Measurements from ENCODE around the gene MLH3. TPM values are rescaled to one million over a fixed set of nuclear protein-coding genes. Genes with fewer than 3 reads are reported as not detected.

Gene MLH3
- total and polyA plus RNA-seq, 2 of the 13 experiments (the other 11 are each of a cell fraction or from before 2014, with no cell fraction given) = 14.4 to 24.8 TPM

DNA sequence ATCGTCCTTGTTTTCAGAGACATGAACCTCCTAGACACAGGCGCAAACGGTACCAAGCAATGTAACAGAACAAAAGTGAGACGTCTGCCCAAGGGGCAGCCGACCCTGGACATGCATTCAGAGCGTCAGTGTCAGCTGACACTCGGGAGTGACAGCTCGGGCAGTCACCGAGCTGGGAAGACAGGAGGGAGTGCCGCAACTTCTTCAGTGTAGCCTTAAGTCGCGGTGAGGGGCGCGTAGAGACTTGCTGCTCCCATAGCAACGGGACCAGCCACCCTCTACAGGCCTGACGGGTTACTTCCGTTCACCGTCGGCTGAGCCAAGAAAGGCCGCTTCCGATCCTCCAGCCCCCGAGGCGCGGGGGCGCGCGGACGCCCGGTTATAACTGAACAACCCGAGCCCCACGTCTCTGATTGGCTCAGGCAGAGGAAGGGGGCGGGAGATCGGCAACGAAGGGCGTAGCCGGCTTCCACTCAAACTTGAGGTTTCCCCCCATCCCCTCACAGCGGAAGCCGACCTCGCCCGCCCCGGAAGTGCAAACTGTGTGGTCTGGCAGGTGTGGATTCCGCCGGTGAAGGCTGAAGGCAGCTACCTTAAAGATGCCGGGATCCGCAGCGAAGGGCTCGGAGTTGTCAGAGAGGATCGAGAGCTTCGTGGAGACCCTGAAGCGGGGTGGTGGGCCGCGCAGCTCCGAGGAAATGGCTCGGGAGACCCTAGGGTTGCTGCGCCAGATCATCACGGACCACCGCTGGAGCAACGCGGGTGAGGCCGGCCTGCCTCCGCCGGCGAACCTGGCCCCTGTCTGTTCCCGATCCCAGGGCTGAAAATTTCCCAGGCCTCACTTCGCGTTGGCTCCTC is 48.6 kb downstream of the MLH3 start, which contains the start of gene EIF2B2 (continued):
- no peak for TF ChIP-seq DMTF1 (CRISPR knock-in tag; IDR thresholded peaks at IDR 0.05)
- TF ChIP-seq NFE2L1 (CRISPR knock-in tag; IDR thresholded peaks at IDR 0.05; ENCODE audit: borderline replicate concordance) = no peak
- peak; percentile 86 for TF ChIP-seq ZFX (CRISPR knock-in tag; IDR thresholded peaks at IDR 0.05; ENCODE audit: low read depth)
- TF ChIP-seq MIXL1 (CRISPR knock-in tag; IDR thresholded peaks at IDR 0.05) = 0 out of 2 replicates have a peak, but pooled peaks have one; percentile 27
- TF ChIP-seq ZFP62 (CRISPR knock-in tag; IDR thresholded peaks at IDR 0.05) = 0 out of 2 replicates have a peak, but pooled peaks have one; percentile 72
- no peak for TF ChIP-seq SMARCC2 (IDR thresholded peaks at IDR 0.05)
- TF ChIP-seq, protein P1, sequence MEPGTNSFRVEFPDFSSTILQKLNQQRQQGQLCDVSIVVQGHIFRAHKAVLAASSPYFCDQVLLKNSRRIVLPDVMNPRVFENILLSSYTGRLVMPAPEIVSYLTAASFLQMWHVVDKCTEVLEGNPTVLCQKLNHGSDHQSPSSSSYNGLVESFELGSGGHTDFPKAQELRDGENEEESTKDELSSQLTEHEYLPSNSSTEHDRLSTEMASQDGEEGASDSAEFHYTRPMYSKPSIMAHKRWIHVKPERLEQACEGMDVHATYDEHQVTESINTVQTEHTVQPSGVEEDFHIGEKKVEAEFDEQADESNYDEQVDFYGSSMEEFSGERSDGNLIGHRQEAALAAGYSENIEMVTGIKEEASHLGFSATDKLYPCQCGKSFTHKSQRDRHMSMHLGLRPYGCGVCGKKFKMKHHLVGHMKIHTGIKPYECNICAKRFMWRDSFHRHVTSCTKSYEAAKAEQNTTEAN (CRISPR knock-in tag; conservative IDR thresholded peaks at IDR 0.05) = peak; percentile 63; the same call in 1 of the 2 replicates
- TF ChIP-seq GFI1 (CRISPR knock-in tag; IDR thresholded peaks at IDR 0.05; ENCODE audit: borderline replicate concordance) = 0 out of 2 replicates have a peak, but pooled peaks have one; percentile 29
- peak; percentile 77 for TF ChIP-seq YEATS4 (CRISPR knock-in tag; IDR thresholded peaks at IDR 0.05; ENCODE audit: borderline replicate concordance)
- TF ChIP-seq ZNF101 (CRISPR knock-in tag; IDR thresholded peaks at IDR 0.05; ENCODE audit: borderline replicate concordance, low read depth) = no peak
- TF ChIP-seq, protein P2, sequence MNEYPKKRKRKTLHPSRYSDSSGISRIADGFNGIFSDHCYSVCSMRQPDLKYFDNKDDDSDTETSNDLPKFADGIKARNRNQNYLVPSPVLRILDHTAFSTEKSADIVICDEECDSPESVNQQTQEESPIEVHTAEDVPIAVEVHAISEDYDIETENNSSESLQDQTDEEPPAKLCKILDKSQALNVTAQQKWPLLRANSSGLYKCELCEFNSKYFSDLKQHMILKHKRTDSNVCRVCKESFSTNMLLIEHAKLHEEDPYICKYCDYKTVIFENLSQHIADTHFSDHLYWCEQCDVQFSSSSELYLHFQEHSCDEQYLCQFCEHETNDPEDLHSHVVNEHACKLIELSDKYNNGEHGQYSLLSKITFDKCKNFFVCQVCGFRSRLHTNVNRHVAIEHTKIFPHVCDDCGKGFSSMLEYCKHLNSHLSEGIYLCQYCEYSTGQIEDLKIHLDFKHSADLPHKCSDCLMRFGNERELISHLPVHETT (CRISPR knock-in tag; conservative IDR thresholded peaks at IDR 0.05) = peak; percentile 77; the same call in 1 of the 2 replicates
- TF ChIP-seq KLF9 (CRISPR knock-in tag; IDR thresholded peaks at IDR 0.05; ENCODE audit: low read depth) = no peak
- peak; percentile 77; the same call in 1 of the 2 replicates for TF ChIP-seq ZNF124 (CRISPR knock-in tag; IDR thresholded peaks at IDR 0.05)
- TF ChIP-seq, protein P3, sequence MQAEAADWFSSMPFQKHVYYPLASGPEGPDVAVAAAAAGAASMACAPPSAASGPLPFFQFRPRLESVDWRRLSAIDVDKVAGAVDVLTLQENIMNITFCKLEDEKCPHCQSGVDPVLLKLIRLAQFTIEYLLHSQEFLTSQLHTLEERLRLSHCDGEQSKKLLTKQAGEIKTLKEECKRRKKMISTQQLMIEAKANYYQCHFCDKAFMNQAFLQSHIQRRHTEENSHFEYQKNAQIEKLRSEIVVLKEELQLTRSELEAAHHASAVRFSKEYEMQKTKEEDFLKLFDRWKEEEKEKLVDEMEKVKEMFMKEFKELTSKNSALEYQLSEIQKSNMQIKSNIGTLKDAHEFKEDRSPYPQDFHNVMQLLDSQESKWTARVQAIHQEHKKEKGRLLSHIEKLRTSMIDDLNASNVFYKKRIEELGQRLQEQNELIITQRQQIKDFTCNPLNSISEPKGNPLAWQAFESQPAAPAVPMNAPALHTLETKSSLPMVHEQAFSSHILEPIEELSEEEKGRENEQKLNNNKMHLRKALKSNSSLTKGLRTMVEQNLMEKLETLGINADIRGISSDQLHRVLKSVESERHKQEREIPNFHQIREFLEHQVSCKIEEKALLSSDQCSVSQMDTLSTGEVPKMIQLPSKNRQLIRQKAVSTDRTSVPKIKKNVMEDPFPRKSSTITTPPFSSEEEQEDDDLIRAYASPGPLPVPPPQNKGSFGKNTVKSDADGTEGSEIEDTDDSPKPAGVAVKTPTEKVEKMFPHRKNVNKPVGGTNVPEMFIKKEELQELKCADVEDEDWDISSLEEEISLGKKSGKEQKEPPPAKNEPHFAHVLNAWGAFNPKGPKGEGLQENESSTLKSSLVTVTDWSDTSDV (CRISPR knock-in tag; IDR thresholded peaks at IDR 0.05) = no peak; the same call in 1 of the 2 replicates
- TF ChIP-seq, protein P4, sequence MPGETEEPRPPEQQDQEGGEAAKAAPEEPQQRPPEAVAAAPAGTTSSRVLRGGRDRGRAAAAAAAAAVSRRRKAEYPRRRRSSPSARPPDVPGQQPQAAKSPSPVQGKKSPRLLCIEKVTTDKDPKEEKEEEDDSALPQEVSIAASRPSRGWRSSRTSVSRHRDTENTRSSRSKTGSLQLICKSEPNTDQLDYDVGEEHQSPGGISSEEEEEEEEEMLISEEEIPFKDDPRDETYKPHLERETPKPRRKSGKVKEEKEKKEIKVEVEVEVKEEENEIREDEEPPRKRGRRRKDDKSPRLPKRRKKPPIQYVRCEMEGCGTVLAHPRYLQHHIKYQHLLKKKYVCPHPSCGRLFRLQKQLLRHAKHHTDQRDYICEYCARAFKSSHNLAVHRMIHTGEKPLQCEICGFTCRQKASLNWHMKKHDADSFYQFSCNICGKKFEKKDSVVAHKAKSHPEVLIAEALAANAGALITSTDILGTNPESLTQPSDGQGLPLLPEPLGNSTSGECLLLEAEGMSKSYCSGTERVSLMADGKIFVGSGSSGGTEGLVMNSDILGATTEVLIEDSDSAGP (CRISPR knock-in tag; IDR thresholded peaks at IDR 0.05; ENCODE audit: borderline replicate concordance) = peak; percentile 85; the same call in 1 of the 2 replicates
- TF ChIP-seq, protein P5, sequence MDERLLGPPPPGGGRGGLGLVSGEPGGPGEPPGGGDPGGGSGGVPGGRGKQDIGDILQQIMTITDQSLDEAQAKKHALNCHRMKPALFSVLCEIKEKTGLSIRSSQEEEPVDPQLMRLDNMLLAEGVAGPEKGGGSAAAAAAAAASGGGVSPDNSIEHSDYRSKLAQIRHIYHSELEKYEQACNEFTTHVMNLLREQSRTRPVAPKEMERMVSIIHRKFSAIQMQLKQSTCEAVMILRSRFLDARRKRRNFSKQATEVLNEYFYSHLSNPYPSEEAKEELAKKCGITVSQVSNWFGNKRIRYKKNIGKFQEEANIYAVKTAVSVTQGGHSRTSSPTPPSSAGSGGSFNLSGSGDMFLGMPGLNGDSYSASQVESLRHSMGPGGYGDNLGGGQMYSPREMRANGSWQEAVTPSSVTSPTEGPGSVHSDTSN (CRISPR knock-in tag; IDR thresholded peaks at IDR 0.05) = peak; percentile 85
- no peak; the same call in 1 of the 2 replicates for TF ChIP-seq ZNF317 (CRISPR knock-in tag; IDR thresholded peaks at IDR 0.05)
- TF ChIP-seq TCF7 (IDR thresholded peaks at IDR 0.05; ENCODE audit: low read depth) = no peak

All from HepG2 (cell line).